ENCODE results near the gene LAMA3.
"Not testable (repeated sequence)": the region's sequence is repeated elsewhere in the genome, so short reads cannot be mapped to it uniquely, and the experiment has no call there.

LAMA3 gene

DNA sequence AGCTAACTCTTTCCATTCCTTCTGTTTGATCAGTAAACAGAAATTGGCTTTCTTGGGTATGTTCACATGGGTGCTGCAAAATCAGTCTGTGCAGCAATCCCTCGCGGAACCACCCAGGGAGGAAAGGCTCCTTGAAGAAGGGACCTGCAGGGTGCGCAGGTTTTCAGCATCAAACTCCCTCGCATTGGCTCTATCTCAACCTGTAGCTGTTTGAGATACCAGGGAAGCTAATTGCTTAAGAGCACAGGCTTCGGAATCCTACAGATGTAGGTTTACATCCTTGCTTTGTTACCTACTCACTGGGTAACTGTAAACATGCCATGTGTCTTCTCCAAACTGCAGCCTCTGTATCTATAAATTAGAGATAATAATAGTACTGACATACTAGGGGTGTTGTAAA, 43.2 kb downstream of the LAMA3 start:
- TF ChIP-seq CTCF (IDR thresholded peaks at IDR 0.05): no peak

DNA sequence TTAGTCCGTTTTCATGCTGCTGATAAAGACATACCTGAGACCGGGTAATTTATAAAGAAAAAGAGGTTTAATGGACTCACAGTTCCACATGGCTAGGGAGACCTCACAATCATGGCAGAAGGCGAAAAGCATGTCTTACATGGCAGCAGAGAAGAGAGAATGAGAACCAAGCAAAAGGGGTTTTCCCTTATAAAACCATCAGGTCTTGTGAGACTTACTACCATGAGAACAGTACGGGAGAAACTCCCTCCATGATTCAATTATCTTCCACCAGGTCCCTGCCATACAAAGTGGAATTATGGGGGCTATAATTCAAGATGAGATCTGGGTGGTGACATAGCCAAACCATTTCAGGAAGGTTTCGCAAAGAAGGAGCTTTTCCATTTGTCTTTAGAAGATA, 44.0 kb downstream of the LAMA3 start:
- H3K27me3 Mint-ChIP-seq (ENCODE audit: low read depth, poor library complexity); DNase-seq; H3K36me3 Mint-ChIP-seq (ENCODE audit: low read depth); H3K4me3 Mint-ChIP-seq; H3K9me3 Mint-ChIP-seq; H3K27ac Mint-ChIP-seq; H3K4me1 Mint-ChIP-seq: not testable (repeated sequence)

More for the DNA sequence above, 43.2 kb downstream of the LAMA3 start:
- Mint-ChIP-seq H3K9me3 (no peaks in the 10 kb centered on the region), H3K27ac (no peak overlapping the region), H3K4me1 (no peaks in the 10 kb centered on the region), H3K4me3 (no peak overlapping the region), H3K36me3 (ENCODE audit: low read depth) (no peaks in the 10 kb centered on the region), H3K27me3 (ENCODE audit: low read depth, poor library complexity) (peaks cover 9% of the 10 kb centered on the region)
- DNase-seq: no peak

- Mint-ChIP-seq H3K4me3 (no peak overlapping the region), H3K36me3 (ENCODE audit: low read depth) (no peaks in the 10 kb centered on the region), H3K4me1 (peaks cover 7% of the 10 kb centered on the region), H3K9me3 (no peaks in the 10 kb centered on the region), H3K27ac (no peak overlapping the region), H3K27me3 (ENCODE audit: low read depth, poor library complexity) (peaks cover 9% of the 10 kb centered on the region)
- no peak for DNase-seq
- TF ChIP-seq CTCF (IDR thresholded peaks at IDR 0.05): no peak
Measured at GRCh38 chr18:23733895-23734294, 44.6 kb downstream of the LAMA3 start.

- no peaks in the 10 kb centered on the region for H3K9me3 Mint-ChIP-seq
- TF ChIP-seq CTCF (IDR thresholded peaks at IDR 0.05): no peak
- DNase-seq: no peak
- no peak overlapping the region for H3K4me3 Mint-ChIP-seq
- peaks cover 7% of the 10 kb centered on the region for H3K4me1 Mint-ChIP-seq
- H3K27ac Mint-ChIP-seq: no peak overlapping the region
- H3K27me3 Mint-ChIP-seq (ENCODE audit: low read depth, poor library complexity): peaks cover 9% of the 10 kb centered on the region
- H3K36me3 Mint-ChIP-seq (ENCODE audit: low read depth): no peaks in the 10 kb centered on the region
Measured at GRCh38 chr18:23735021-23735464, 45.8 kb downstream of the LAMA3 start.

- TF ChIP-seq CTCF (IDR thresholded peaks at IDR 0.05): no peak
Measured at GRCh38 chr18:23737578-23737977, 48.3 kb downstream of the LAMA3 start.

GRCh38 chr18:23738151-23738550, 48.9 kb downstream of the LAMA3 start:
- no peak for DNase-seq
- no peak overlapping the region for H3K27ac Mint-ChIP-seq
- H3K4me1 Mint-ChIP-seq: peaks cover 7% of the 10 kb centered on the region
- no peak overlapping the region for H3K4me3 Mint-ChIP-seq
- H3K9me3 Mint-ChIP-seq: no peaks in the 10 kb centered on the region
- TF ChIP-seq CTCF (IDR thresholded peaks at IDR 0.05): no peak
- no peaks in the 10 kb centered on the region for H3K36me3 Mint-ChIP-seq (ENCODE audit: low read depth)
- H3K27me3 Mint-ChIP-seq (ENCODE audit: low read depth, poor library complexity): peaks cover 5% of the 10 kb centered on the region

More at GRCh38 chr18:23737578-23737977, 48.3 kb downstream of the LAMA3 start:
- peaks cover 9% of the 10 kb centered on the region for H3K27me3 Mint-ChIP-seq (ENCODE audit: low read depth, poor library complexity)
- H3K27ac Mint-ChIP-seq: no peak overlapping the region
- no peaks in the 10 kb centered on the region for H3K9me3 Mint-ChIP-seq
- DNase-seq: no peak
- no peak overlapping the region for H3K4me3 Mint-ChIP-seq
- H3K4me1 Mint-ChIP-seq: peaks cover 7% of the 10 kb centered on the region
- H3K36me3 Mint-ChIP-seq (ENCODE audit: low read depth): no peaks in the 10 kb centered on the region
